PC-3 (cell line): ENCODE results near the gene ATP2B3.

ENCODE experiments used
- EZH2 ChIP-seq: fragments of 300-600 bp; sonication (generic); IDR thresholded peaks from one replicate; pipeline ENCODE4 v1.6.1; 2017; ENCODE audit warnings: antibody characterized with exemption, mild to moderate bottlenecking, low read length; ENCODE audit not compliant: unreplicated experiment
- EZH2phosphoT487 ChIP-seq: fragments of 300-600 bp; sonication (generic); IDR thresholded peaks from 2 replicates; pipeline ENCODE4 v1.6.1; 2018; ENCODE audit warnings: mild to moderate bottlenecking, antibody characterized with exemption, low read length, borderline replicate concordance
- TF ChIP-seq, protein P1 (sequence below): fragments of 300-600 bp; sonication (generic); conservative IDR thresholded peaks from 2 replicates; pipeline ENCODE4 v1.5.1; 2017; ENCODE audit warnings: antibody characterized with exemption, low read depth, mild to moderate bottlenecking, low read length

DNA sequence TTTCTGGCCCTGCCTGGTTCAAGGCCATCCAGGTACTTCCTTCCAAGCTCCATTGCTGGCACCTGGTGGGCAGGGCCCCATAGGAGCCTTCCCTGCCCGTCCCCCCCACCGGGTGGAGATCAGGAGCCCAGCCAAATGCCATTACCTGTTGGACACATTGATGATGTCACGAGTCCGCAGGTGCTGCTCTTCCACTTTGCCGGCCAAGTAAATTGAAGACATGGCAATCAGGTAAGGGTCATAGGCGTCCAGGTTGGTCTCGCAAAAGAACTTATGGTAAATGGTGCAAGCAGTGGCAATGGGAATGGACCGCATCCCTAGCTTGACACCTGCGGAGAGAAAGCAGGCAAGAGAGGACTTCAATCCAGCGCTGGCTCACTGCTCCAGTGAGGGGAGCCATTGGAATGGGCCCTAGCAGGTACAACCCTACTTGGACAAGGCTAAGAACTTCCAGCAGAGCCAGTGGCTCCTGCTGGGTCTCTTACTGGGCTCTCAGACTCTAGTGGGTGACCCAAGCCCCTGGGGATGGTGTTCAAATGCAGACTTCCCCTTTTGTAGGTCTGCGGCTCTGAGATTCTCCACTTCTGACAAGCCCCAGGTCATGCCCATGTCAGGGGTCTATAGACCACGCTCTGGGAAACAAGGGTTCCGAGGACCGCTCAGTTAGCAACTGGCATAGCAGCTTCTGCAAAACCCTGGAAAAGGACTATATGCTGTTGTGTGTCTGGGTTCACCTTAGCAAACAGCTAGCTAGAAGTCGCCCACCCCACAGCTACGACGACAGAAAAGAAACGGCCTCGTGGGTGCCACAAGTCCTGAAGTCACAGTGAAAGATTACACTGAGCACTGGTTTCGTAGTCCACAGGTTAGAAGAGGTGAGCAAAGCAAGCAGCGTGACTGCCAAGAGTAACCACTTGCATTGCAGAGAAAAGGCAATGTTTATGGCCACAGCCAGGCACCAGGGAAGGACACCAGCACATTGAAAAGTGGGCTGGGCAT, 78.7 kb downstream of the ATP2B3 start:
- TF ChIP-seq, protein P1, sequence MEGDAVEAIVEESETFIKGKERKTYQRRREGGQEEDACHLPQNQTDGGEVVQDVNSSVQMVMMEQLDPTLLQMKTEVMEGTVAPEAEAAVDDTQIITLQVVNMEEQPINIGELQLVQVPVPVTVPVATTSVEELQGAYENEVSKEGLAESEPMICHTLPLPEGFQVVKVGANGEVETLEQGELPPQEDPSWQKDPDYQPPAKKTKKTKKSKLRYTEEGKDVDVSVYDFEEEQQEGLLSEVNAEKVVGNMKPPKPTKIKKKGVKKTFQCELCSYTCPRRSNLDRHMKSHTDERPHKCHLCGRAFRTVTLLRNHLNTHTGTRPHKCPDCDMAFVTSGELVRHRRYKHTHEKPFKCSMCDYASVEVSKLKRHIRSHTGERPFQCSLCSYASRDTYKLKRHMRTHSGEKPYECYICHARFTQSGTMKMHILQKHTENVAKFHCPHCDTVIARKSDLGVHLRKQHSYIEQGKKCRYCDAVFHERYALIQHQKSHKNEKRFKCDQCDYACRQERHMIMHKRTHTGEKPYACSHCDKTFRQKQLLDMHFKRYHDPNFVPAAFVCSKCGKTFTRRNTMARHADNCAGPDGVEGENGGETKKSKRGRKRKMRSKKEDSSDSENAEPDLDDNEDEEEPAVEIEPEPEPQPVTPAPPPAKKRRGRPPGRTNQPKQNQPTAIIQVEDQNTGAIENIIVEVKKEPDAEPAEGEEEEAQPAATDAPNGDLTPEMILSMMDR: no peak
- TF ChIP-seq EZH2 (no peak), EZH2phosphoT487 (no peak)
